Jurkat, Clone E6-1 (cell line): ENCODE measurements around the gene GALNT18.

Experiments
- DNase-seq: peaks from one replicate; pipeline ENCODE4 v3.0.0-alpha.2; 2011; ENCODE audit warnings: low read depth, low spot score
- H3K4me3 ChIP-seq: 2 replicates; pipeline ENCODE4 v1.5.1; 2011; ENCODE audit warnings: mild to moderate bottlenecking, low read length, control low read depth, moderate library complexity

GALNT18 gene

DNA sequence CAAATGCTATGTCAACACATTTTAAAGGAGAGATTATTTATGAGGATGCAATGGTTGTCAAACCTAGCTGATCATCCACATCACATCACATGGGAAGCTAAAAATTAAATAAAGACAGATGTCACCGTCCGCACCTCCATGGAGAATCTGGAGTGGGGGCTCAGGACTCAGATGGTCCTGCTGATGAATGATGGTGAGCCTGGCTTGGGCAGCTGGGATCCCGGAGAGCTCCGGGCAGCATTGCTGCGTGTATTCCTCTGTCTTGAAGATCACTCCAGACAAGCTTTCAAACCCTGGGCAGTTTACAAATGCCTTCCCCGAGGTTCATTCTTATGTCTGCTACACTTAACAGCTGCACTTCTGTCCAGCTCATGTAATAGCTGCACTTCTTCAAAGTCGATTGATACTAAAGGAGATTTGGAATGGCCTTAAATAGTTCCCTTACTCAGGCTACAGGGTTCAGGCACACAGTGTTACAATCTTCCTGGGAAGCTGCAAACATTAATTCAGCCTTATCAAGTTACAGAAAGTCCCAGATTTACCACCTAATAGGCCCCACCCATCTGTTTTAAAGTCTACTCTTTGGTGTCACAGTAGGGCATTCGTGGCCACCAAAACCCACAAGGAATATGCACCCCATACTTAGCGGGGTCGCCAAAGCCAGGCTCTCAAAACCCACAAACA, 234.0 kb downstream of the GALNT18 start:
- no peak overlapping the region for H3K4me3 ChIP-seq
- DNase-seq: no peak

GRCh38 chr11:11387207-11387606, 234.6 kb downstream of the GALNT18 start:
- H3K4me3 ChIP-seq: no peak overlapping the region
- DNase-seq: no peak

DNA sequence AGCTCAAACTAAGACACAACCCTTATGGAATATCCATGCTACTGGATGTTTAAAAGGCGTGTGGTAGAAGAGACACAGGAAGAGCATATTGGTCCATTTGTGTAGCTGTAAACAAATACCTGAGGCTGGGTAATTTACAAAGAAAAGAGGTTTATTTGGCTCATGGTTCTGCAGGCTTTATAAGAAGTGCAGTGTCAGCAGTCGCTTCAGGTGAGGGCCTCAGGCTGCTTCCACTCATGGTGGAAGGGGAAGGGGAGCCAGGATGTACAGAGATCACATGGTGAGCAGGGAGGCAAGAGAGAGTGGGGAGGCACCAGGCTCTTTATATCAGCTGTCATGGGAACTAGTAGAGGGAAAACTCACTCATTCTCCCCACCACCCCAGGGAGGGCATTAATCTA, 237.0 kb downstream of the GALNT18 start:
- no peak for DNase-seq
- no peak overlapping the region for H3K4me3 ChIP-seq

GRCh38 chr11:11383995-11384394, 237.8 kb downstream of the GALNT18 start:
- no peak overlapping the region for H3K4me3 ChIP-seq
- no peak for DNase-seq

DNA sequence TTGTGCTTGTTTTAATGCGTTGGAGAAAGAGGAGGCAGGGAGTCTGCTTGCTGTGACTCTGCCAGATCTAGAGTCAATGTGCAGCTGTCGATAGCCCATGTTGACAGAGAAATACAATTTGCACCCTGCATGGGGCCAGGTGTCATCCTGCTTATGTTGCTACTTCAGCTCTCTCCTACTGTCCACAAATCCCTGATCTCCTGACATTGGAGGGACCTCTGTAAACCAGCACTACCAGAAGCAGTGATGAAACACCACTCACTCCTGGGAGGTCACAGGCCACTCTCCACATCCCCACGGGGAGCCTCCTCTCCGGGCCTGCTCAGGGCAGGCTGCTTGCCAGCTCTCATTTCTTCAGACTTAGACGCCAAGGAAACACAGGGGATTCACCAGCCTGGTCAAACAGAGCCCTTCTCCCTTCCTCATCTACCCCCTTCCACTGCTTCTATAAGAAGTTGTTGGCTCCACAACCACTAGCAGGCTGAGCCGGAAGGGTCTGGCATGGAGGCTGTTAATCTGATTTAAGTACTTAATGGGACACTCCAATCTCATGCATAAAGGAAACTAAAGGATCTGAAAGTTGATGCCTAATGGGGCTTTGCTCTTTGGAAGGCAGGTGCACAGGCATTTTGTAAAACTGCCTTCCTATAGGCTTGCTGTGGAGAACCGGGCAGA, 238.8 kb downstream of the GALNT18 start:
- DNase-seq: no peak
- H3K4me3 ChIP-seq: no peak overlapping the region

GRCh38 chr11:11381471-11382105, 240.2 kb downstream of the GALNT18 start:
- DNase-seq: no peak
- no peak overlapping the region for H3K4me3 ChIP-seq

DNA sequence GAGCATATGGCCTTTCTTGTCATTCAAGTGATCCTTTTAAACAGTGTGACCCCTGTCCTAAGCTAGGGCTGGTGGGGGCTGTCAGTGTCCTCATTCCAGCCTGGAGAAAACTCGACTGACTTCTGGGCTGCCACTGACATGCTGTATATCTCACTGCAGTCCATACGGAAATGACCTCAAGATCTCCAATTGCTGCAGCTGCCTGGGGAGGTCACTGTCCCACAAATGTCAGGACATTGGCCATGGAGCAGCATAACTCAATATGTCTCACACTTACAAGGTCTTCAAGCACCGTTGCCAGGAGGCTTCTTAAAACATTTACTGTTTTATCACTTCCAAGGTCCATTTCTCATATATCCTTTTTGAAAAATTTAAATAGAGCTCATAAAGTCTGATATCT, 240.9 kb downstream of the GALNT18 start:
- no peak for DNase-seq

GRCh38 chr11:11380340-11380739, 241.5 kb downstream of the GALNT18 start:
- no peak for DNase-seq

More for the DNA sequence above, 240.9 kb downstream of the GALNT18 start:
- H3K4me3 ChIP-seq: no peak overlapping the region

GRCh38 chr11:11379661-11380060, 242.1 kb downstream of the GALNT18 start:
- H3K4me3 ChIP-seq: no peak overlapping the region
- no peak for DNase-seq

More at GRCh38 chr11:11380340-11380739, 241.5 kb downstream of the GALNT18 start:
- no peak overlapping the region for H3K4me3 ChIP-seq

GRCh38 chr11:11378184-11378940, 243.4 kb downstream of the GALNT18 start:
- DNase-seq: no peak

DNA sequence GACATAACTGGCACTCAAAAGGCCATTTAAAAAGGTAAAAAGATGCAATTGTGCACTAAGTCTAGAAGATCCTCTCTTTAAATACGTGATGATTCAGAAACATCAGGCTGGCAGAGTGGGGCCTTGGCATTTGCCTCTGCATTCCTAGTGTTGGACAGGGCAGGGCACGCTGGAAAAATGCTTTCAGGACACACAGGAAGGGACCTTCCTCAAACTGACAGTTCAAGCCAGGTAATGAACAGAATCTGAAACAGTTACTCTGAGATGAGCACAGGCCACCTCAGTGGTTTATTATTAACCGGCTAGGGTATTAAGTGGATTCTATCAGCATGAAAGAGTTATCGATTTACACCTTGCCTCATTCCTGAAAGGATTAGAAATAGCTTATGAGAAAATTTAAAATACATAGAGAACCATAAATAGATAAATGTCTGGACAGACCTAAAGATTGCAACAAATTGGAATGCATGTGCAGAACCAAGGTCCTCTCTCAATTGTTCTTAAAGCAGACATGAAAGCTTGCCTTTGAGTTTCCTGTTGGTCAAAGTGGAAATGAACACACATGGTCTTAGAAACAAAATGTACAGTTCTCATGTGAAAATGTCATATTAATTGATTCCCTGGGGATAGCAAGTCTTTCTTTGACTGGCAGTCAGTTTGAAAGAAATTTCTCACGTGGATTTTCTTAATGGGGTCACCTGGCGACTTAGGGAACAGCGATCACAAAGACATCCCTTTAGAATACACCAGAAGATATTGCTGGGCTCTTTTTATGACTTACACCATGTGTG, 247.3 kb downstream of the GALNT18 start:
- no peak overlapping the region for H3K4me3 ChIP-seq
- DNase-seq: no peak

More at GRCh38 chr11:11378184-11378940, 243.4 kb downstream of the GALNT18 start:
- no peak overlapping the region for H3K4me3 ChIP-seq

DNA sequence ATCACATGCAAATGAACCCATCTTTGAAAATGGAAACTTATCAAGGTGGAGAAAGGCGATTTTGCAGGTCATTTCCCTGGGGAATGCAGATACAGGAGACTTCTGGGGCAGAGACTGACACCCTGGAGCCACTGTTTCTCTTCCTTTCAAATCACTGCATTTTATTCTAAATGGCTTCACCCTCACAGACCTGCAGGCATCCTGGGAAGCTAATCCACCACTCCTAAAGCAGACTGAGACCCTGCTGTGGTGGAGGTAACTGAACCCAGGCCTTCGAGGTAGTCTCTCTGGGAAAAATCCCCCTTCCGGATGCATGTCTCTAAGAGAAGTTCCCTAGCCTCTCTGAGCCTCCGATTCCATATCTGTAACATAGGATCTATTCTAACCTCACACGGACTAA, 247.9 kb downstream of the GALNT18 start:
- no peak overlapping the region for H3K4me3 ChIP-seq
- no peak for DNase-seq

- H3K4me3 ChIP-seq: no peak overlapping the region
- no peak for DNase-seq
Measured at GRCh38 chr11:11372461-11372860, 249.3 kb downstream of the GALNT18 start.

GRCh38 chr11:11370962-11371303, 250.9 kb downstream of the GALNT18 start:
- DNase-seq: no peak
- no peak overlapping the region for H3K4me3 ChIP-seq

- DNase-seq: no peak
- no peak overlapping the region for H3K4me3 ChIP-seq
Measured at GRCh38 chr11:11370255-11370961, 251.4 kb downstream of the GALNT18 start.

GRCh38 chr11:11366793-11367192, 255.0 kb downstream of the GALNT18 start:
- no peak overlapping the region for H3K4me3 ChIP-seq
- DNase-seq: no peak

GRCh38 chr11:11363674-11364073, 258.1 kb downstream of the GALNT18 start:
- H3K4me3 ChIP-seq: no peak overlapping the region
- DNase-seq: no peak

- no peak overlapping the region for H3K4me3 ChIP-seq
- no peak for DNase-seq
Measured at GRCh38 chr11:11359611-11360010, 262.2 kb downstream of the GALNT18 start.
